HCT116 (cell line): ENCODE data around the gene MCTP2. TPM values are rescaled to one million over a fixed set of nuclear protein-coding genes. Genes with fewer than 3 reads are reported as not detected.

Source experiments
- ATAC-seq: fragments of 200-7000 bp; cut with Tn5 transposase; 2 replicates; pipeline ENCODE4 v1.9.1; 2020; ENCODE audit warnings: mild to moderate bottlenecking, moderate library complexity
- BruUV-seq: library from RNA; stranded (reverse); fragments of 400-500 nt; replicated peaks from 2 replicates; lab custom pipeline; 2021; lab: Mats Ljungman, UMichigan
- CTCF ChIA-PET: fragments of 300-600 bp; sonication (Branson Sonifier 250); formaldehyde crosslinking; loops from one replicate; lab custom pipeline; 2021; ENCODE audit warnings: antibody characterized with exemption; lab: Charles Lee
- POLR2A ChIA-PET: fragments of 300-600, 350-600 bp; sonication (Branson Sonifier 250); formaldehyde crosslinking; loops from one replicate; lab custom pipeline; 2021; ENCODE audit warnings: antibody characterized with exemption; lab: Charles Lee
- RAD21 ChIA-PET, 2 experiments: fragments of 300-600 bp; sonication (Branson Sonifier 250); formaldehyde crosslinking; loops; one replicate each; lab custom pipeline; 2023; ENCODE audit warnings: low total read pairs in 2 of 2; ENCODE audit not compliant: uncharacterized antibody in 2 of 2, unreplicated experiment in 2 of 2, low non-redundant PET in 1 of 2; lab: Charles Lee
- DNase-seq: peaks from one replicate; pipeline ENCODE4 v3.0.0-alpha.2; 2010; ENCODE audit warnings: low read depth, low spot score
- H2AFZ ChIP-seq: fragments of 200-600 bp; shearing (Covaris generic), sonication (generic); 2 replicates; pipeline ENCODE4 v1.6.1; 2017; ENCODE audit warnings: low read depth, mixed run types, mixed read lengths, antibody characterized with exemption, low read length; ENCODE audit not compliant: poor library complexity, severe bottlenecking
- H3K27ac ChIP-seq: 2 replicates; pipeline ENCODE4 v1.5.1; 2012; ENCODE audit warnings: low read depth, low read length
- H3K27me3 ChIP-seq: fragments of 200-600 bp; sonication (generic); 2 replicates; pipeline ENCODE4 v1.6.1; 2016; ENCODE audit warnings: mixed run types, low read length, mixed read lengths; ENCODE audit not compliant: insufficient read depth
- H3K36me3 ChIP-seq, 2 experiments: fragments of 200-500 bp in 1 of 2; fragments of 200-600 bp in 1 of 2; sonication (Bioruptor generic) in 1 of 2; sonication (generic) in 1 of 2; 2 replicates each; pipeline versions ENCODE4 v1.5.1 to v1.6.1; 2014 to 2016; ENCODE audit warnings: low read length in 2 of 2, inconsistent platforms in 1 of 2, mixed read lengths in 1 of 2, mixed run types in 1 of 2; ENCODE audit not compliant: insufficient read depth in 2 of 2, control insufficient read depth in 1 of 2
- H3K4me1 ChIP-seq, 2 experiments: fragments of 200-600 bp in 1 of 2; sonication (generic) in 1 of 2; 2 replicates each; pipeline versions ENCODE4 v1.5.1 to v1.6.1; 2012 to 2017; ENCODE audit warnings: low read length in 2 of 2, inconsistent platforms in 1 of 2, mild to moderate bottlenecking in 1 of 2, mixed read lengths in 1 of 2, mixed run types in 1 of 2, moderate library complexity in 1 of 2; ENCODE audit not compliant: insufficient read depth in 2 of 2, control insufficient read depth in 1 of 2
- H3K4me2 ChIP-seq: fragments of 200-600 bp; sonication (generic); 2 replicates; pipeline ENCODE4 v1.6.1; 2017; ENCODE audit warnings: mixed run types, low read length, mixed read lengths
- H3K4me3 ChIP-seq, 2 experiments: fragments of 200-600 bp in 1 of 2; sonication (generic) in 1 of 2; replicated peaks in 1 of 2; 2 replicates each; pipeline ENCODE4 v1.5.1; 2011 to 2016; ENCODE audit warnings: low read length in 2 of 2, control low read depth in 1 of 2, low read depth in 1 of 2, mild to moderate bottlenecking in 1 of 2, mixed read lengths in 1 of 2, mixed run types in 1 of 2
- H3K79me2 ChIP-seq: fragments of 200-600 bp; sonication (generic); 2 replicates; pipeline ENCODE4 v1.6.1; 2017; ENCODE audit warnings: mild to moderate bottlenecking, mixed run types, low read length, moderate library complexity, mixed read lengths; ENCODE audit not compliant: insufficient read depth
- H3K9ac ChIP-seq: fragments of 200-600 bp; sonication (generic); 2 replicates; pipeline ENCODE4 v1.6.1; 2016; ENCODE audit warnings: low read length, mixed read lengths
- H3K9me2 ChIP-seq: fragments of 200-600 bp; sonication (generic), shearing (Covaris generic); 2 replicates; pipeline ENCODE4 v1.6.1; 2017; ENCODE audit warnings: mixed run types, mild to moderate bottlenecking, moderate library complexity; ENCODE audit not compliant: insufficient read depth
- H3K9me3 ChIP-seq, 2 experiments: fragments of 200-500 bp in 1 of 2; fragments of 200-600 bp in 1 of 2; sonication (Bioruptor generic) in 1 of 2; sonication (generic) in 1 of 2; 2 replicates each; pipeline ENCODE4 v1.6.1; 2014 to 2017; ENCODE audit warnings: low read length in 2 of 2, mixed read lengths in 2 of 2, inconsistent platforms in 1 of 2, low read depth in 1 of 2, mild to moderate bottlenecking in 1 of 2, mixed run types in 1 of 2, moderate library complexity in 1 of 2; ENCODE audit not compliant: control insufficient read depth in 1 of 2, insufficient read depth in 1 of 2
- H4K20me1 ChIP-seq: fragments of 200-600 bp; sonication (generic), shearing (Covaris generic); 2 replicates; pipeline ENCODE4 v1.6.1; 2017; ENCODE audit warnings: mixed run types, mild to moderate bottlenecking, moderate library complexity; ENCODE audit not compliant: insufficient read depth
- CBX3 ChIP-seq: IDR thresholded peaks from 2 replicates; pipeline ENCODE4 v1.6.1; 2012; ENCODE audit warnings: low read depth
- EGR1 ChIP-seq: IDR thresholded peaks from 2 replicates; pipeline ENCODE4 v1.6.1; 2012; ENCODE audit warnings: low read depth
- RAD21 ChIP-seq: IDR thresholded peaks from 2 replicates; pipeline ENCODE4 v1.6.1; 2012; ENCODE audit warnings: low read depth, mild to moderate bottlenecking
- YY1 ChIP-seq: IDR thresholded peaks from 2 replicates; pipeline ENCODE4 v1.6.1; 2011; ENCODE audit warnings: low read length, low read depth, moderate library complexity, mild to moderate bottlenecking; ENCODE audit not compliant: insufficient replicate concordance; ENCODE audit errors: extremely low read depth
- ZFX ChIP-seq: fragments of 450-650 bp; IDR thresholded peaks from 2 replicates; pipeline ENCODE4 v1.6.1; 2017
- intact Hi-C: fragments of 100-400 bp; cut with micrococcal nuclease; formaldehyde crosslinking; loops from 2 replicates; pipeline ENCODE4 v1.10.0; 2022
- total RNA-seq: library from RNA; stranded (reverse); gene quantifications from one replicate; pipeline ENCODE4 v1.2.1, GENCODE V29; 2021; ENCODE audit not compliant: unreplicated experiment

The MCTP2 gene
- total RNA-seq, 1 experiment from 2014 or later, result 12.9 TPM

DNA sequence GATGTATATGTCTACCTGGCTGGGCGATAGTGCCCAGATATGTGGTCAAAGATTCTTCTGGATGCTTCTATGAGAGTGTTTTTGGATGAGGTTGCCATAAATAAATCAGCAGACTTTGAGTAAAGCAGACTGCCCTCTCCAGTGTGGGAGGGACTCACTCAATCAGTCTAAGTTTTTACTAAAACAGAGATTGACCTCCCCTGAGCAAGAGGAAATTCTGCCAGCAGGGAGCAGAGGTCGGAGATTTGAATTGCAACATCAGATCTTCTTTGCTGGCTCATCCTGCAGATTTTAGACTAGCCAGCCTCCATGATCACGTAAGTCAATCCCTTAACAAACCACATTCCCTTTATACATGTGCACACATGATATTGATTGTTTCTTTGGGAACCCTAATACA, 300.9 kb downstream of the MCTP2 start:
- H3K9ac ChIP-seq, result no peak overlapping the region
- H3K4me2 ChIP-seq, result no peak overlapping the region
- H3K4me1 ChIP-seq, result no peaks in the 10 kb centered on the region
- intact Hi-C loops, result no loop called here
- ATAC-seq, result no peak
- POLR2A ChIA-PET, result no interaction called here
- H3K79me2 ChIP-seq, result no peaks in the 10 kb centered on the region
- H3K36me3 ChIP-seq, result no peaks in the 10 kb centered on the region
- H3K9me2 ChIP-seq, result no peaks in the 10 kb centered on the region
- H3K27me3 ChIP-seq, result no peaks in the 10 kb centered on the region
- RAD21 ChIA-PET, result no interaction called here
- CTCF ChIA-PET, result no interaction called here
- BruUV-seq, result no TSS peak
- H3K9me3 ChIP-seq, result no peaks in the 10 kb centered on the region
- no peak overlapping the region for H3K4me3 ChIP-seq
- DNase-seq, result no peak
- no peak for TF ChIP-seq YY1
- TF ChIP-seq ZFX, result no peak
- no peak for TF ChIP-seq RAD21
- TF ChIP-seq EGR1, result no peak
- no peak for TF ChIP-seq CBX3
- H3K27ac ChIP-seq, result no peak overlapping the region
- H2AFZ ChIP-seq, result no peak overlapping the region
- no peaks in the 10 kb centered on the region for H4K20me1 ChIP-seq
